Tibial artery (tissue), 4 donors: ENCODE data around the gene RBM14.

ENCODE experiments used
- DNase-seq, 2 donors: peaks; one replicate each; pipeline ENCODE4 v3.0.0-alpha.2; 2019
- H3K27ac ChIP-seq, 2 donors: fragments of 200-600 bp; sonication (generic) in 1 of 2; 1 replicate in 1 of 2; 2 replicates in 1 of 2; pipeline ENCODE4 v1.5.1; 2018 to 2019; ENCODE audit warnings: mild to moderate bottlenecking in 1 of 2
- H3K27me3 ChIP-seq, 2 donors: fragments of 200-600 bp; sonication (generic) in 1 of 2; one replicate each; pipeline versions ENCODE4 v1.5.1 to v1.6.0; 2016 to 2019
- H3K36me3 ChIP-seq, 3 donors: fragments of 200-600 bp; sonication (generic) in 2 of 3; one replicate each; pipeline ENCODE4 v1.5.1; 2016 to 2019; ENCODE audit warnings: mild to moderate bottlenecking in 2 of 3
- H3K4me1 ChIP-seq, 4 donors: fragments of 200-600 bp; sonication (generic) in 2 of 4; 1 replicate in 3 of 4; 2 replicates in 1 of 4; pipeline ENCODE4 v1.5.1; 2016 to 2019
- H3K4me3 ChIP-seq, 2 donors: fragments of 200-600 bp; sonication (generic) in 1 of 2; 1 replicate in 1 of 2; 2 replicates in 1 of 2; pipeline ENCODE4 v1.5.1; 2018 to 2019; ENCODE audit warnings: mild to moderate bottlenecking in 2 of 2
- H3K9me3 ChIP-seq, 3 donors: fragments of 200-600 bp; sonication (generic) in 1 of 3; one replicate each; pipeline ENCODE4 v1.5.1; 2016 to 2019
- intact Hi-C: fragments of 100-400 bp; cut with DNase I; formaldehyde crosslinking; loops from one replicate; pipeline ENCODE4 v1.15.0; 2023; ENCODE audit warnings: low total_unique reads
- TF ChIP-seq, protein P1 (sequence below), 2 experiments: fragments of 200-600 bp in 1 of 2; fragments of 450-650 bp in 1 of 2; IDR thresholded peaks; one replicate each; pipeline ENCODE4 v1.5.1; 2017 to 2019; ENCODE audit warnings: antibody characterized with exemption in 2 of 2, mild to moderate bottlenecking in 1 of 2, moderate library complexity in 1 of 2

Gene RBM14

GRCh38 chr11:66593650-66594049, 22.8 kb upstream of the RBM14 start:
- Histone ChIP-seq H3K27ac (peak overlapping the region; percentile 81 to 90), H3K9me3 (no peaks in the 10 kb centered on the region), H3K4me3 (peak overlapping the region; percentile 68 to 72), H3K36me3 (peaks cover 0 to 3% (median 0%) of the 10 kb centered on the region in 3 donors), H3K4me1 (peaks cover 0 to 33% (median 20%) of the 10 kb centered on the region in 4 donors), H3K27me3 (no peaks in the 10 kb centered on the region)
- no peak for DNase-seq
- TF ChIP-seq, protein P1, sequence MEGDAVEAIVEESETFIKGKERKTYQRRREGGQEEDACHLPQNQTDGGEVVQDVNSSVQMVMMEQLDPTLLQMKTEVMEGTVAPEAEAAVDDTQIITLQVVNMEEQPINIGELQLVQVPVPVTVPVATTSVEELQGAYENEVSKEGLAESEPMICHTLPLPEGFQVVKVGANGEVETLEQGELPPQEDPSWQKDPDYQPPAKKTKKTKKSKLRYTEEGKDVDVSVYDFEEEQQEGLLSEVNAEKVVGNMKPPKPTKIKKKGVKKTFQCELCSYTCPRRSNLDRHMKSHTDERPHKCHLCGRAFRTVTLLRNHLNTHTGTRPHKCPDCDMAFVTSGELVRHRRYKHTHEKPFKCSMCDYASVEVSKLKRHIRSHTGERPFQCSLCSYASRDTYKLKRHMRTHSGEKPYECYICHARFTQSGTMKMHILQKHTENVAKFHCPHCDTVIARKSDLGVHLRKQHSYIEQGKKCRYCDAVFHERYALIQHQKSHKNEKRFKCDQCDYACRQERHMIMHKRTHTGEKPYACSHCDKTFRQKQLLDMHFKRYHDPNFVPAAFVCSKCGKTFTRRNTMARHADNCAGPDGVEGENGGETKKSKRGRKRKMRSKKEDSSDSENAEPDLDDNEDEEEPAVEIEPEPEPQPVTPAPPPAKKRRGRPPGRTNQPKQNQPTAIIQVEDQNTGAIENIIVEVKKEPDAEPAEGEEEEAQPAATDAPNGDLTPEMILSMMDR (IDR thresholded peaks at IDR 0.05): no peak
- intact Hi-C loops: no loop called here

DNA sequence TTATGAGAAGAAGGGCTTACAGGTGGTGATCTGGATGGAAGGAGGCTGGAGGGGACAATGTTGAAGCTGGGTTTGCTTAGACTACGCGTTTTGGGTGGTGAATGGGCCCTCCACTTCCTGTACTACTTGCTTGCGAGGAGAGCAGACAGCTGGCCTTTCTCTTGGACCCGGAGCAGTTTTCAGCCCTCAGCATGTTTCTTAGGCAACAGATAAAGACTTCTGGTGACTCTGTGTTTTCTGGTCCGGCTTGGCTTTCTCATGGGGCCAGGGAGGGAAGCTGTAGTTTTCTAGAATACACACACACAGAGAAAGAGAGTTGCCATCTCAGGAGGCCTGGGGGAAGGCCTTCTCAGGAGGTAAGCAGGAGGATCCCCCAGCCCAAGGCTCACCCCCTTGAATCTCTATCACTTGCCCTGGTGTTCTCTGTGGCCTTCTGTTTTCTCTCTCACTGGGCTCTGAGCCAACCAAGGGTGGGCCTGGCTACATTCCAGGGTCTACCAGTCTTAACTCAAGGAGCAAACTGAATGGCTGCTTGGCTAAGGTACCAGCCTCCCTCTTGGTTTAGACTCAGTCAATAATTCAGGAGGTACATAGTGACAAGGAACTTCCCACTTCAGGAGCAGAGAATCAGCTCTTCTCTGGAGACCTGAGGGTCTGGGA, 21.1 kb upstream of the RBM14 start:
- no peak overlapping the region for H3K4me3 ChIP-seq
- no peak for DNase-seq
- TF ChIP-seq, protein P1 (IDR thresholded peaks at IDR 0.05): no peak
- H3K27ac ChIP-seq: peak overlapping the region in 1 of 2 donors; percentile 31
- intact Hi-C loops: no loop called here
- H3K36me3 ChIP-seq: peaks cover 0 to 18% (median 10%) of the 10 kb centered on the region in 3 donors
- H3K27me3 ChIP-seq: no peaks in the 10 kb centered on the region
- H3K4me1 ChIP-seq: peaks cover 0 to 33% (median 20%) of the 10 kb centered on the region in 4 donors
- no peaks in the 10 kb centered on the region for H3K9me3 ChIP-seq

DNA sequence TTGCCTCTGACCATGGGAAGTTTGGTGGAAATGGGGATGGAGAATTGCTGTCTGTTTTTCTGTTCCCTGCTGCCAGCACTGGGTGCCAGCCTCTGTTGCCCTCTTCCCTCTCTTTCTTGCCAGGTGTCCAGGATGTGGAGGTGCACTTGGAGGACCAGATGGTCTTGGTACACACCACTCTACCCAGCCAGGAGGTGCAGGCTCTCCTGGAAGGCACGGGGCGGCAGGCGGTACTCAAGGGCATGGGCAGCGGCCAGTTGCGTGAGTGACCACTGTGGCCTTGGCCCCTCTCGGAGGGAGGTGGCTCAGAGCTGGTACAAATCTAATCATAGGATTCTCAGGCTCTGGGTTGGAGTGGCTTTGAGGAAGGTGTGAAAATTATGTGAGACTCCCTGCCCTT, 17.4 kb upstream of the RBM14 start:
- Histone ChIP-seq H3K4me3 (no peak overlapping the region), H3K4me1 (peaks cover 0 to 44% (median 25%) of the 10 kb centered on the region in 4 donors), H3K27me3 (no peaks in the 10 kb centered on the region), H3K27ac (no peak overlapping the region), H3K9me3 (no peaks in the 10 kb centered on the region), H3K36me3 (peaks cover 0 to 27% (median 10%) of the 10 kb centered on the region in 3 donors)
- TF ChIP-seq, protein P1 (IDR thresholded peaks at IDR 0.05): no peak
- intact Hi-C loops: no loop called here
- no peak for DNase-seq

- Histone ChIP-seq H3K27me3 (no peaks in the 10 kb centered on the region), H3K9me3 (no peaks in the 10 kb centered on the region), H3K4me3 (no peak overlapping the region), H3K36me3 (peaks cover 0 to 37% (median 12%) of the 10 kb centered on the region in 3 donors), H3K27ac (peak overlapping the region; percentile 12 to 29), H3K4me1 (peaks cover 0 to 32% (median 19%) of the 10 kb centered on the region in 4 donors)
- TF ChIP-seq, protein P1 (IDR thresholded peaks at IDR 0.05): no peak
- no peak for DNase-seq
- intact Hi-C loops: no loop called here
These were observed 16.2 kb upstream of the RBM14 start for GRCh38 chr11:66600219-66600618.

DNA sequence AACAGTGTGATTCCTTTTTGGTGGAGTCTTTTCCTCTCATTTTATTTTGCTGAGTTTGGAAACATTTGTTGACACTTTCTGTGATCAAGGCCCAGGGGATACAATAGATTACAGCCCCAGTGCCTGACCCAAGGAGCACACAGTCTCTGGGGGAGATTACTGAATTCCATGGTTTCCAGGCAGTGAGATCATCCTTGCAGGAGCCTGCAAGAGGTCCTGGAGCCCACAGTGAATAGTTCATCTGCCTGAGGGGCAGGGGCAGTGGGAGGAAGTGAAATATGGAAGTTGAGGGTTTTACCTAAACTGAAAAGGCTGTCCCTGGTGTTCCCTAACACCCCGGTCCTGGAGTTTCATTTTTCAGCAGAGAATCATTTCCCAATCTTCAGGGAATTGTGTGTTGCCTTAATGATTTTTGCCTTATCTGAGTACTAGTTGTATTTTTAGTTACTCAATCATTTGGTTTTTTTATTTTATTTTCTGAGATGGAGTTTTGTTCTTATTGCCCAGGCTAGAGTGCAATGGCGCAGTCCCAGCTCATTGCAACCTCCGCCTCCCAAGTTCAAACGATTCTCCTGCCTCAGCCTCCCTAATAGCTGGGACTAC, 15.7 kb upstream of the RBM14 start:
- H3K27ac ChIP-seq: peak overlapping the region; percentile 12 to 65

More for the DNA sequence above, 15.7 kb upstream of the RBM14 start:
- H3K4me1 ChIP-seq: peaks cover 0 to 27% (median 17%) of the 10 kb centered on the region in 4 donors
- peaks cover 0 to 43% (median 17%) of the 10 kb centered on the region in 3 donors for H3K36me3 ChIP-seq
- no peak for DNase-seq
- no peaks in the 10 kb centered on the region for H3K27me3 ChIP-seq
- TF ChIP-seq, protein P1 (IDR thresholded peaks at IDR 0.05): no peak
- no peak overlapping the region for H3K4me3 ChIP-seq
- no peaks in the 10 kb centered on the region for H3K9me3 ChIP-seq
- intact Hi-C loops: no loop called here
